CD4-positive, alpha-beta T cell (primary cell): ENCODE measurements around the gene CD34. TPM values are rescaled to one million over a fixed set of nuclear protein-coding genes. Genes with fewer than 3 reads are reported as not detected.

ENCODE experiments used
- ATAC-seq: fragments of 200-7000 bp; cut with Tn5 transposase; one replicate; pipeline ENCODE4 v1.10.0; 2022; ENCODE audit warnings: mild to moderate bottlenecking; ENCODE audit not compliant: poor library complexity
- CTCF ChIA-PET: fragments of 350-600 bp; sonication (Branson Sonifier 250); formaldehyde crosslinking; loops from one replicate; lab custom pipeline; 2021; ENCODE audit warnings: antibody characterized with exemption, inconsistent platforms; lab: Charles Lee
- POLR2A ChIA-PET: fragments of 350-600 bp; sonication (Branson Sonifier 250); formaldehyde crosslinking; loops from one replicate; lab custom pipeline; 2021; ENCODE audit warnings: antibody characterized with exemption, inconsistent platforms; lab: Charles Lee
- DNase-seq, 14 experiments: peaks; one replicate each; pipeline ENCODE4 v3.0.0-alpha.2; 2013 to 2020; ENCODE audit warnings: mixed read lengths in 2 of 14
- H3K27ac ChIP-seq, 2 donors: one replicate each; pipeline versions ENCODE4 v1.5.1 to v1.7.0; 2013; ENCODE audit warnings: low read length in 2 of 2, low read depth in 1 of 2, mild to moderate bottlenecking in 1 of 2
- H3K27me3 ChIP-seq, 2 experiments: 1 replicate in 1 of 2; 2 replicates in 1 of 2; pipeline versions ENCODE4 v1.6.1 to v1.7.0; 2013; ENCODE audit warnings: low read length in 2 of 2, control low read depth in 1 of 2, mild to moderate bottlenecking in 1 of 2, moderate library complexity in 1 of 2; ENCODE audit not compliant: insufficient read depth in 2 of 2, control insufficient read depth in 1 of 2
- H3K36me3 ChIP-seq: one replicate; pipeline ENCODE4 v1.6.1; 2013; ENCODE audit warnings: low read length, control low read depth; ENCODE audit not compliant: insufficient read depth
- H3K4me1 ChIP-seq: one replicate; pipeline ENCODE4 v1.6.1; 2013; ENCODE audit warnings: low read length, control low read depth; ENCODE audit not compliant: insufficient read depth
- H3K4me3 ChIP-seq: one replicate; pipeline ENCODE4 v1.5.1; 2013; ENCODE audit warnings: mild to moderate bottlenecking, low read length, moderate library complexity
- H3K9me3 ChIP-seq, 2 experiments: 1 replicate in 1 of 2; 2 replicates in 1 of 2; pipeline versions ENCODE4 v1.6.1 to v1.7.0; 2013; ENCODE audit warnings: low read length in 2 of 2, mild to moderate bottlenecking in 2 of 2, control low read depth in 1 of 2, moderate library complexity in 1 of 2; ENCODE audit not compliant: control insufficient read depth in 1 of 2, insufficient read depth in 1 of 2
- H3K27ac Mint-ChIP-seq: one replicate; pipeline ENCODE4 v1.8.0; 2020; ENCODE audit warnings: mixed read lengths
- H3K27me3 Mint-ChIP-seq: one replicate; pipeline ENCODE4 v1.8.0; 2021; ENCODE audit warnings: mixed read lengths
- H3K36me3 Mint-ChIP-seq: one replicate; pipeline ENCODE4 v1.8.0; 2021; ENCODE audit warnings: low read depth, mixed read lengths
- H3K4me1 Mint-ChIP-seq: one replicate; pipeline ENCODE4 v1.8.0; 2021; ENCODE audit warnings: low read depth, mixed read lengths
- H3K4me3 Mint-ChIP-seq: one replicate; pipeline ENCODE4 v1.8.0; 2020; ENCODE audit warnings: mild to moderate bottlenecking, mixed read lengths
- H3K9me3 Mint-ChIP-seq: one replicate; pipeline ENCODE4 v1.8.0; 2020; ENCODE audit warnings: mixed read lengths
- CTCF ChIP-seq: fragments of 200-600 bp; IDR thresholded peaks from one replicate; pipeline ENCODE4 v1.8.0; 2022; ENCODE audit warnings: antibody characterized with exemption, mild to moderate bottlenecking
- intact Hi-C, 2 experiments: fragments of 100-400 bp; cut with DNase I in 1 of 2; cut with micrococcal nuclease in 1 of 2; formaldehyde crosslinking; loops; one replicate each; pipeline versions ENCODE4 v1.15.1 to v1.9.0; 2023 to 2025; cut with DNase I, micrococcal nuclease
- total RNA-seq, 174 experiments: library from RNA in 2 of 174; stranded (reverse) in 2 of 174; gene quantifications; one replicate each; pipeline ENCODE4 v1.2.3 and lab custom pipeline; 2021 to 2026

The CD34 gene
- total RNA-seq, 2 experiments from 2014 or later: not detected

- Histone ChIP-seq H3K9me3 (no peaks in the 10 kb centered on the region), H3K4me1 (peaks cover 75% of the 10 kb centered on the region), H3K27me3 (no peaks in the 10 kb centered on the region), H3K36me3 (peaks cover 52% of the 10 kb centered on the region), H3K27ac (peak overlapping the region; percentile 13 to 47), H3K4me3 (no peak overlapping the region)
- Mint-ChIP-seq H3K27ac (peak overlapping the region; percentile 95), H3K4me1 (peaks cover 67% of the 10 kb centered on the region), H3K36me3 (peaks cover 55% of the 10 kb centered on the region), H3K27me3 (no peaks in the 10 kb centered on the region), H3K4me3 (peak overlapping the region; percentile 95), H3K9me3 (no peaks in the 10 kb centered on the region)
- TF ChIP-seq CTCF: no peak
- CTCF ChIA-PET: interaction anchor here (1.0 to 3.4 kb wide), 6 partner anchors 9 to 543 kb away, joined by 3 to 15 read pairs (median 8); partner anchors contain the start of gene CD55
- intact Hi-C loops: no loop called here
- DNase-seq (peak in 12 of 14 experiments; percentile 37 to 78 (median 44)), ATAC-seq (peak; percentile 55)
- POLR2A ChIA-PET: interaction anchor here (1.0 to 3.1 kb wide), 7 partner anchors 10 to 41 kb away, joined by 3 to 25 read pairs (median 7); no protein-coding TSS in a partner anchor
These were observed 46.9 kb downstream of the CD34 start for GRCh38 chr1:207863893-207864535.

DNA sequence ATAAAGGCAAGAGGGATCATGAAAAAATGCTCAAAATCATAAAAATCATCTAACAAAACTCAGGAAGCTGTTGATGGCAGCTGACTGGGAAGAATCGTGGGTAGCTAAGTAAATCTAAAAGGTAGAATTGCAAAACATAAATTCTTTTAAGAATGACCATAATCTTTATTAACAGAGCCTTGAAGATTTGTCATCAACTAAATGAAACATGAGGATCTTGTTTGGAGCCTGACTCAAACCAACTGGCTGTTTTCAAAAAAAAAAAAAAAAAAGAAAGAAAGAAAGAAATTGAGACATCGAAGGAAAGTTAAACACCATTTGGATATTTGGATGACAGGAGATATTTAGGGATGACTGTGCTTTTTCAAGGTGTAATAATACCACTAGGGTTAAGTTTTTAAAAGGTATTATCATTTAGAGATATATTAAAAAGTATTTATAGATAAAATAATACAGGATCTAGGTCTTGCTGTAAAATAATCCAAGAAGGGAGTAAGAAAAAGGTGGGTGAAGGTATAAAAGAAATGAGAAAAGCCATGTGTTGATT lies 48.6 kb downstream of the CD34 start:
- no peak for TF ChIP-seq CTCF
- Histone ChIP-seq H3K4me1 (peaks cover 77% of the 10 kb centered on the region), H3K36me3 (peaks cover 57% of the 10 kb centered on the region), H3K27ac (peak overlapping the region in 1 of 2 donors; percentile 55), H3K27me3 (no peaks in the 10 kb centered on the region), H3K4me3 (no peak overlapping the region), H3K9me3 (no peaks in the 10 kb centered on the region)
- ATAC-seq: no peak
- intact Hi-C loops: no loop called here
- ChIA-PET CTCF (interaction anchor here (0.7 to 3.4 kb wide), 5 partner anchors 23 to 210 kb away, joined by 3 to 15 read pairs (median 7); no protein-coding TSS in a partner anchor), POLR2A (interaction anchor here (0.9 to 1.3 kb wide), 7 partner anchors 20 to 101 kb away, joined by 3 to 12 read pairs (median 4); no protein-coding TSS in a partner anchor)
- Mint-ChIP-seq H3K4me3 (peak overlapping the region; percentile 69), H3K36me3 (peaks cover 51% of the 10 kb centered on the region), H3K9me3 (no peaks in the 10 kb centered on the region), H3K27me3 (no peaks in the 10 kb centered on the region), H3K27ac (peak overlapping the region; percentile 90), H3K4me1 (peaks cover 64% of the 10 kb centered on the region)
- DNase-seq: no peak

- H3K4me1 ChIP-seq: peaks cover 75% of the 10 kb centered on the region
- no peaks in the 10 kb centered on the region for H3K27me3 Mint-ChIP-seq
- peaks cover 54% of the 10 kb centered on the region for H3K36me3 ChIP-seq
- H3K4me3 ChIP-seq: no peak overlapping the region
- no peaks in the 10 kb centered on the region for H3K9me3 ChIP-seq
- H3K4me3 Mint-ChIP-seq: peak overlapping the region; percentile 69
- H3K27me3 ChIP-seq: no peaks in the 10 kb centered on the region
- TF ChIP-seq CTCF: no peak
- peak overlapping the region; percentile 45 to 55 for H3K27ac ChIP-seq
- intact Hi-C loops: loop anchor here in 1 of 2 experiments (2.0 kb wide), 1 partner anchor 17 kb away; no protein-coding TSS in a partner anchor
- ChIA-PET POLR2A (interaction anchor here (0.9 to 1.5 kb wide), 10 partner anchors 12 to 102 kb away, joined by 3 to 12 read pairs (median 4); no protein-coding TSS in a partner anchor), CTCF (interaction anchor here (0.7 to 3.4 kb wide), 5 partner anchors 24 to 209 kb away, joined by 3 to 15 read pairs (median 7); no protein-coding TSS in a partner anchor)
- H3K4me1 Mint-ChIP-seq: peaks cover 64% of the 10 kb centered on the region
- no peaks in the 10 kb centered on the region for H3K9me3 Mint-ChIP-seq
- H3K27ac Mint-ChIP-seq: peak overlapping the region; percentile 90
- ATAC-seq (peak; percentile 66), DNase-seq (peak in 11 of 14 experiments; percentile 15 to 79 (median 38))
- peaks cover 51% of the 10 kb centered on the region for H3K36me3 Mint-ChIP-seq
These were observed 49.3 kb downstream of the CD34 start for GRCh38 chr1:207861442-207862177.
